IPS DF 4.7 (cell line): ENCODE data around the gene CD3G.
"Not testable (repeated sequence)": the region's sequence is repeated elsewhere in the genome, so short reads cannot be mapped to it uniquely, and the experiment has no call there.

Experiments used
- DNase-seq: peaks from one replicate; pipeline ENCODE4 v3.0.0-alpha.2; 2013; ENCODE audit warnings: low spot score; ENCODE audit errors: extremely low read depth

CD3G gene

DNA sequence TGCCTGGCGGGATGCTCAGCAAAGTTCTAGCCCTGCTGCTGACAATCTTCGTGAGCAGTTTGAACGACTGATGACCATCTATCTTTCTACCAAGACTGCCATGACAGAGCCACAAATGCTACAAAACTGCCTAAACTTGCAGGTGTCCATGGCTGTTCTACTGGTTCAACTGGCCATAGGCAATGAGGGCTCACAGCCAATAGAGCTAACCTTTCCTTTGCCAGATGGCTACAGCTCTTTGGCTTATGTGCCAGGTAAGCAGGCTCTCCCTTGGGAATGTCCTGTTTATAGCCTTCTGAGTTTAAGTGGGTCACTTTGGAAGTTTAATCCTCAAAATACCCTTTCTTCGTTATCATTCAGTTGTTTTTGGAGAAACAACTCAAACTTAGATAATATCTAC, 35.4 kb downstream of the CD3G start:
- DNase-seq = no peak

DNA sequence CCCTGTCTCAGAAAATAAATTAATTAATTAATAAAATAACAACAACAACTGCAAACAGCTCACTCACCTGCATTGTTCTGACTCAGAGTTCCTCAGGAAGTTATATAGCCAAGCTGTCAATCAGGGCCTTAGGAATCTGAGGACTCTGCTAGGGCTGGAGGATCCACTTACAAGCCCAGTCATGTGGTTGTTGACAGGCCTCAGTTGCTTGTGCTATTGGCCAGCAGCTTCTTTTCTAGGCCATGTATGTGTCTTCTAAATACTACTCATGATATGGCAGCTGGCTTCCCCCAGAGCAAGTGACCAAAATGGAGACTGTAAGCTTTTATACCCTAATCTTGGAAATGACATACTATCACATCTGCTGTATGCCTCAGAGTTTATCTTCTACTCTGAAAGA, 36.4 kb downstream of the CD3G start:
- no peak for DNase-seq

DNA sequence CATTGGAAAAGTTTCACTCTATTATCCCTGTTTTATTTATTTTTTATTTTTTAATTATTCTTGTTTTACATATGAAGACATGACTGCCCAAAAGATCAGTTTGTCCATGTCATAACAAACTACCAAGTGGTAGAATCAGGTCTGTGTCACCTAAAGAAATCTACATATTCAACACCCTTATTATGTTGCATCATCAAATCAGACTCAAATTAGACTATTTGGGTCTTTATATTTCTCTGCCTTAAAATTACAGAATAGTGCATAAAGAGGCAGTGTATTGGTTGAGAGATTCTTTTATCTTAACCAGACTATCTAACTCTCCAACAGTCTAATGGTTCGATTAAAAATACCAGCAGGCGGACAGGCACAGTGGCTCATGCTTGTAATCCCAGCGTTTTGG, 38.8 kb downstream of the CD3G start:
- no peak for DNase-seq

DNA sequence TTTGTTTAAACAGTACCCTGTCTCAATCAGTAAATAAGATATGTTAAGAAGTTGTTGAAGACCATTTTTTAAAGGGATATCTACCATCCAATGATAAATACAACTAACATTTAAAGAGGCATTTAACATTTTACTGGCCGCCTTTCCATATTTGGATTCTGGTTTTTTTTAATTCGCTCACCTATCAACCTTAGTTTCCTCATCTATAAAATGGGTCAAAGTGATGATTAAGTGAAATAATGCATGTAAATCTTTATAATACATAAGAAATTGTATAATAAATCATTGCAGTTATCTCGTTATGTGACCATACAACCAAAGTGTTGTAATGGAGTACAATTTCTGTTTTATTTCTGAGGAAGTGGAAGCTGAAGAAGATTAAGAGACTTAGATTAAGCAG, 39.5 kb downstream of the CD3G start:
- DNase-seq = no peak

DNA sequence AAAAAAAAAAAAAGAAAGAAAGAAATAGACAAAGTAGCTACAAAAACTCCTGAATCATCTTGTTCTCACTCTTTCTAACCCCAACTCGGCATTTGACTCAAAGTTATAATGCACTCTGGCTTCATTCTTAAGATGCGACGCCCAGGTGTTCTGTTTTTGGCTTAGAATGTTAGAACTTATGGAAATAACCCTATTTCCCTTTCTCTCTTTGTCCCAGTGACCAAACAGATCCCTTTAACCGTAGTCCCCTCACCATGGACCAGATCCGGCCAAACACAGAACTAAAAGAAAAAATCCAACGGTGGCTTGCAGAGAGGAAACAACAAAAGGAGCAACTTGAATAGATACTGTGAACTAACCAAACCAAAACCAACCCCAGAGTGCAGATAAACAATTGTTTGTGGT, 52.0 kb downstream of the CD3G start:
- no peak for DNase-seq

DNA sequence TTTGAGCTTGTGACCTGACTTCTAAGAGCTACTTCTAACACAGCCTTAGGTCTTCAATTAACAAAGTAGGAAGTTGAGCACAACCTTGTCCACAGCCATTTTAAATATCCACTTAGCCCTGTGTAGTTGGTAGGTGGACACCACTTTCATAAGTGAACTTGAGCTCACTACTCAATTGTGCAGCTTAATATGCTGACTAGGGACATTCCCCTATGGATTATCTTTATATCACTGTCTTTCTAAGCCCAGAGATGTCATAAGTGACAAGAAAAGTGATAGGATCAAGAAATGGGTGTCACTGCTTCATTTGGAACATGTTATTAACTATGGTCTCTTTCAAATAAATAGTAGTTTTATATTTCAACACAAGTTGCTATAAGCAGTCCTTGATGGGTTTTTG, 53.3 kb downstream of the CD3G start:
- no peak for DNase-seq

DNA sequence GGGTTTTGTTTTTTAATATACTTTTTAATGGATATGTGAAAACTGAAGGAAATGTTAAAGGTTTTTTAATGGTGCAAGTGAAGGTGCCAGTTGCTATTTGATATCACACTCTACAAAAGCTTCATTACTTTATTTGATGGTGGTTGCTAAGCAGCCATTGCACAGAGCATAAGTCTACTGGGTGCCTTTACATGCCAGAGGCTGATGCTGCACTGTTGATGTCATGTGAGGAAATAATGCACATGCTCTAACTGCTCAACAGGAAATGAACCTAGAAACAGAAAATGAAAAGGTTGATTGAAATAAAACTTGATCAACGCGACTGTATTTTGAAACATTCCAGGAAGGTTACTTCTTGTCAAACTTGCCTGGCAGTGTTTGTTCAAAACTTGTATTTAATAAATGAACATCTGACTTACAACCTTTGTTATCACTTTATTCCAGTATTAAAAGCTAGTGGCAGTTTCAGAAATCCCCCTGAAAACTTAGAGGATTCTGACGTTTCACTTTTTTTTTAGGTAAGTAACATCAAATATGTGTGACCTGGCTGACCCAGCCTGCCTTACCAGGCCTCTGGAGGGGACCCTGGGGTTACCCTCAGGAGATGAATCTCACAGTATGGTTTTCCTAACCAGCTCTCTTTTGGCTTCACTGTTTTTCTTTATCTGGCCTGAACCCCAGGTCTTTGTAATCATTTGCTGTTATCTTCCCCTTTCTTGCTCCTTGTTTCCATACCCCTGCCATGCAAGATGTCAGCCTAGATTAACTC, 54.8 kb downstream of the CD3G start:
- no peak for DNase-seq

DNA sequence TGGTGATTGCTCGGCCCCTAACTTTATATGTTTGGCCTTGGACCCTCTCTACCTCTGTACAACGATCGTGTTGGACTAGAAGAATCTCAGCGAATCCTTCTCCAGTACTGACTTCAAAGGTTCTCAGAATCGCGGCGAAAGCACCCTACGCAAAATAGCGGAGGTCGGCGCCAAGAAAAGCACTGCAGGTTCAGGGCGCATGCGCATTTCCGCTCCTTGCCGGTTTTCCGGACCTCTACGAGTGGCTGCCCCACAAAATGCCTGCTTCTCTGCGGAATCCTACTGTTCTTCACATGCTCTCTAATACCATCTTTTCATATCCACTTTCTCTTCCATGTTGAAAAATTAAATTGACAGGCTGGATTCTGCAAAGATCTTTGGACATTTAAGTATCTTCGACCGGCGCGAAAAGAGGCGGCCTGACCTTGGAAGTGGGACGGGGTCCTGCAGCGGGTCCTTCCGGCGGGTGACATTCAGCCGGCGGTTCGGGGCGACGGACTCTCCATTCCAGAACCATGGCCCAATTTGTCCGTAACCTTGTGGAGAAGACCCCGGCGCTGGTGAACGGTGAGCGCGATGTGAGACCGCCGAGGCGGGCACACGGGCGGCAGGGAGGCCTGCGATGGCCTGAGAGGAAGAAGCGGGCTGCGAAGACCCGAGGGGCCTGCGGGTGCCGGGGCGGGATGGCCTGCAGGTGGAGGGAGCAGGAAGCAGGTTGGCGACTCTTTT, 57.2 kb downstream of the CD3G start, which contains the start of gene ATP5MG:
Gene ATP5MG (plus strand): TSS at position 456 of the 729 bp plus-strand sequence. CDS start 60 bp downstream, at position 516.
- no peak for DNase-seq

DNA sequence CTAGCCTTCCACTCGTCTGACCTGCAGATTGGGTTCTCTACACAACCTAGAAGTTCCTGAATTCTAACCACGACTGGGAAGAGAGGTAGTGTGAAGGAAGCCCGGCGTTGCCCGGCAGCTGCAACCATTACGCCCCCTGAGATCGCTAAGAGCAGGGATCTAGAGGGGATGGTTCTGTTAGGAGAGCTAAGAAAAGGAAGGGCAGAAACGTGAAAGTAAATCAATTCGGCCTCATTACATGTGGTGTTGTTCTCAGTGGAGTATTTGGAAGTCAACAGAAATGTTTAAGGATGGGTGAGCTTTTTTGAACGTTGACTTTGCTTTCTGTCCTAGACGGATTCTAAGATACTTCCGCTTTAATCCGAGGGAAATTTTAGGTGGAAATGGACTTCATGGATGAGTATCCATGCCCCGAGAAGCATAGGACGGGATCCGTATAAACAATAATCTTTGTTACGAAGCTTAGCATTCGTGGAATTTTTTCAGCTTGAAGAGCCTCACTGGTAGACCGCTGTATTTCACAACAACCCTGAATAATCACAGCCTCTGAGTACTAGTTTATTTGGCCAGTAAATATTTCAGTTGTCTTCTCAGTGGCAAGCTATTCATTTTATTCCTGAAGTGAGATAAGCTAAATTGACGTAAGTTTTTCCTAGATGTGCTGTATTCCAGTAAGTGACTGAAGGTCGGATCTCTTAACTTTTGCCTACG, 57.9 kb downstream of the CD3G start:
- DNase-seq = no peak

DNA sequence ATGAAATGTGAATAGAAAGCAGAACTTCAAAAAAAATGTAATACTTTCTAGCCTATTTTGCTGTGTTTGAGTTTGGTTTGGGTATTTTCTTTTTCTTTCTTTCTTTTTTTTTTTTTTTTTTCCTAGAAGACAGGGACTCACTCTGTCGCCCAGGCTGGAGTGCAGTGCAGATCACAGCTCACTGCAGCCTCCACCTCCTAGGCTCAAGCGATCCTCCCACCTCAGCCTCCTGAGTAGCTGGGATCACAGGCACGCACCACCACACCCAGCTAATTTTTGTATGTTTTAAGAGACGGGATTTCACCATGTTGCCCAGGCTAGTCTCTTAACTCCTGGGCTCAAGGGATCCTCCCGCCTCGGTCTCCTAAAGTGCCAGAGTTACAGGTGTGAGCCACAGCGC, 58.5 kb downstream of the CD3G start:
- not testable (repeated sequence) for DNase-seq
